Esophagus squamous epithelium (tissue), 4 donors: ENCODE results near the gene FAM186B.

Experiments used
- CTCF ChIP-seq, 6 experiments: fragments of 450-650 bp in 4 of 6; fragments of 200-600 bp in 2 of 6; sonication (generic) in 2 of 6; IDR thresholded peaks; one replicate each; pipeline ENCODE4 v1.5.1; 2016 to 2019; ENCODE audit warnings: antibody characterized with exemption in 6 of 6, mild to moderate bottlenecking in 4 of 6, moderate library complexity in 4 of 6
- POLR2A ChIP-seq, 4 donors: fragments of 450-650 bp; IDR thresholded peaks; one replicate each; pipeline ENCODE4 v1.6.1; 2017; ENCODE audit warnings: antibody characterized with exemption in 4 of 4, mild to moderate bottlenecking in 4 of 4, moderate library complexity in 3 of 4

- TF ChIP-seq CTCF (IDR thresholded peaks at IDR 0.05), result no peak
- TF ChIP-seq POLR2A (IDR thresholded peaks at IDR 0.05), result no peak
These were observed 41.6 kb upstream of the FAM186B start for GRCh38 chr12:49646871-49647654.
